GM19438 (cell line): Measurements from ENCODE around the gene ZNF524.

Experiments used
- ATAC-seq: cut with Tn5 transposase; IDR thresholded peaks from one replicate; pipeline ENCODE4 v1.9.1; 2021; ENCODE audit warnings: low read depth; ENCODE audit not compliant: unreplicated experiment

ZNF524 gene

GRCh38 chr19:55640043-55640576 is 40.0 kb downstream of the ZNF524 start:
- ATAC-seq = no peak

- ATAC-seq = no peak
These were observed 40.7 kb downstream of the ZNF524 start, which contains the start of gene ZNF580 for GRCh38 chr19:55640577-55641425. Gene ZNF580 (plus strand): TSS chr19:55641002. CDS start chr19:55642509, 1,507 bp downstream.

- no peak for ATAC-seq
These were observed 41.5 kb downstream of the ZNF524 start for GRCh38 chr19:55641426-55642152.

GRCh38 chr19:55642153-55643002 is 42.3 kb downstream of the ZNF524 start:
- ATAC-seq = no peak

GRCh38 chr19:55643003-55643886 is 43.2 kb downstream of the ZNF524 start, which contains the start of gene ZNF581:
Gene ZNF581 (plus strand): TSS chr19:55643649. CDS start chr19:55644572, 923 bp downstream.
- no peak for ATAC-seq

- ATAC-seq = no peak
These were observed 43.7 kb downstream of the ZNF524 start for GRCh38 chr19:55643887-55644176.

- ATAC-seq = no peak
These were observed 44.2 kb downstream of the ZNF524 start for GRCh38 chr19:55644191-55644833.

- no peak for ATAC-seq
These were observed 44.9 kb downstream of the ZNF524 start for GRCh38 chr19:55644842-55645511.

- ATAC-seq = no peak
These were observed 45.4 kb downstream of the ZNF524 start for GRCh38 chr19:55645512-55645881.

- no peak for ATAC-seq
These were observed 47.0 kb downstream of the ZNF524 start for GRCh38 chr19:55646889-55647731.

- no peak for ATAC-seq
These were observed 47.9 kb downstream of the ZNF524 start, which contains the start of gene CCDC106 for GRCh38 chr19:55647732-55648584. Gene CCDC106 (plus strand): TSS chr19:55648212. CDS start chr19:55649047, 835 bp downstream.

GRCh38 chr19:55648585-55649267 is 48.6 kb downstream of the ZNF524 start:
- ATAC-seq = no peak

GRCh38 chr19:55649268-55650125 is 49.4 kb downstream of the ZNF524 start:
- ATAC-seq = no peak

- no peak for ATAC-seq
These were observed 50.1 kb downstream of the ZNF524 start for GRCh38 chr19:55650126-55650557.

GRCh38 chr19:55650602-55651230 is 50.6 kb downstream of the ZNF524 start:
- ATAC-seq = no peak
